Stimulated activated naive B cell treated with anti-CD40 and anti-IgM and Interleukin-4, amounts not matched to agents 10 μg/mL and 1 μg/mL and 100 μg/mL, for 72 hours (primary cell): Measurements from ENCODE around the gene HERC5.

Experiments
- ATAC-seq, 2 donors: fragments of 150-1000 bp; cut with Tn5 transposase; replicated peaks; 2 replicates each; pipeline ENCODE4 v1.10.0; 2021; ENCODE audit warnings: moderate library complexity in 1 of 2
- DNase-seq: peaks from one replicate; pipeline ENCODE4 v3.0.0; 2021
- H3K27ac Mint-ChIP-seq: one replicate; pipeline ENCODE4 v1.8.0; 2022; ENCODE audit warnings: mild to moderate bottlenecking, mixed read lengths
- H3K27me3 Mint-ChIP-seq, 2 donors: one replicate each; pipeline ENCODE4 v1.8.0; 2022; ENCODE audit warnings: mixed read lengths in 2 of 2
- H3K36me3 Mint-ChIP-seq, 2 donors: one replicate each; pipeline ENCODE4 v1.8.0; 2022; ENCODE audit warnings: mixed read lengths in 2 of 2, mild to moderate bottlenecking in 1 of 2
- H3K4me1 Mint-ChIP-seq, 2 donors: one replicate each; pipeline ENCODE4 v1.8.0; 2022; ENCODE audit warnings: mixed read lengths in 2 of 2, mild to moderate bottlenecking in 1 of 2
- H3K4me3 Mint-ChIP-seq, 2 donors: one replicate each; pipeline ENCODE4 v1.8.0; 2022; ENCODE audit warnings: mild to moderate bottlenecking in 2 of 2, mixed read lengths in 2 of 2, moderate library complexity in 1 of 2
- H3K9me3 Mint-ChIP-seq, 2 donors: one replicate each; pipeline ENCODE4 v1.8.0; 2022; ENCODE audit warnings: mixed read lengths in 2 of 2, mild to moderate bottlenecking in 1 of 2

The HERC5 gene

GRCh38 chr4:88549815-88550214 lies 92.9 kb downstream of the HERC5 start:
- H3K9me3 Mint-ChIP-seq: peaks cover 0 to 3% of the 10 kb centered on the region in 2 donors
- no peak for ATAC-seq
- no peaks in the 10 kb centered on the region for H3K27me3 Mint-ChIP-seq
- peaks cover 2 to 6% of the 10 kb centered on the region in 2 donors for H3K4me1 Mint-ChIP-seq
- no peak overlapping the region for H3K4me3 Mint-ChIP-seq
- peak overlapping the region; percentile 62 for H3K27ac Mint-ChIP-seq
- no peak for DNase-seq
- H3K36me3 Mint-ChIP-seq: no peaks in the 10 kb centered on the region
